NCI-H82 (cell line): ENCODE measurements around the gene TRIM63.
A peak's percentile ranks its signal among the peaks of the same experiment; 100 is the strongest.

Source experiments
- DNase-seq: peaks from one replicate; lab custom pipeline; 2025; lab: John Stamatoyannopoulos, UW

The TRIM63 gene

GRCh38 chr1:26034504-26035202 is 32.8 kb downstream of the TRIM63 start:
- DNase-seq = peak; percentile 69

DNA sequence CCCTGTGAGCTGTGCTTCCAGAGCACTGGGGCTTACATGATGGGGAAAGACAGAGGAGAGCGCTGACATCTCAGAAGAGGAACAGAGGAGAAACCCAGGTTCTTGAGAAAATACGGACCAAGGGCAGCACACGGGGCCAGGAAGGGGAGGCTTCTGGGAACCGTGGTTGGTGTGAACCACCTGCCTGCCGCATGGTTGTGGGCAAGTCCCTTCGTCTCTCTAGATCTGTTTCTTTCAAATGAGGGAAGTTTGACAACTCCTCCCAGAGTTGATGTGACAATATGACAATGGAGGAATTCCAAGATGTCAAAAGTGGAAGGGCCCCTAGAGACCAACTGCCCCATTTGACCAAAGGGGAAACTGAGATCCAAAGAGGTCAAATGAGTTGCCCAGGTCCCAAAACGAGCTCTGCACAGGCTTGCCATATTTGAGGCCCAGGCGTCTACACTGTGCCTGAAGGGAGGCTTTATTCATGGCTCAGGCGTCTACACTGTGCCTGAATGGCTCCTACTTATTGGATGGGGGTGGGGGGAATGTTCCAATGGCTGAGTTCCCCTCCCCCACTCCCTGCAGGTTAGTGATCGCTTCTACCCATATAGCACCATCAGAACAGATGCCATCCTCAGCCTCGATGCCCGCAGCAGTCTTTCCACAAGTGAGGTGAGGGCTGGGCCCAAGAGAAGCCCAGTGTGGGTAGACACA is 34.6 kb downstream of the TRIM63 start:
- no peak for DNase-seq

DNA sequence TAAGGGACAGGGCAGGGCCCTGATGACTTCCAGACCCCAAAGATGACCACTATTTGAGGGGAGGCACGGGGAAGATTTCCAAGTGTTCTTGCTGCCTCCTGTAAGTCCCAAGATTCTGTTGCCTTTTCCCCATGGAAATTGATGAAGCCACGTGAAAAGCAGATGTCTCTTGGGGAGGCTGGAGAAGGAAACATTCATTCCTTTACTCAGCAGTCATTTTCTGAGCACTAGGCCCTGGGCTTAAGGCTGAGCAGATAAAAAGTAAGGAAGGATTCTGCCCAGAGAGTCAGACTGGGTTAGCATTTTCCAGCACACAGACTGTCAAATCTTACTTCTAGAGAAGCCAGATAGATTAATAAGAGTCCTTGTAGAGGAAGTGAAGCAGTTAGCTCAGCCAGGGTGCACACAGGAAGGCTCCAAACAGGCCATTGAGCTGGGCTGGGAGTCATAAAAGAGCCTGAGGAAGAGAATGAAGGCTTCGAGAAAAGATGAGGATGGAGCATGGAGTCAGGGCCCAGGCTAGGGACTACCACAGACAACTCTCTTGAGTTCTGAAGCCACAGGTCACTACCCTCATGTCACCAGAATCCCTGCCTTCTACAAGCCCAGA is 35.7 kb downstream of the TRIM63 start:
- no peak for DNase-seq

- no peak for DNase-seq
These were observed 36.2 kb downstream of the TRIM63 start for GRCh38 chr1:26031196-26031595.

- peak; percentile 45 for DNase-seq
These were observed 37.5 kb downstream of the TRIM63 start for GRCh38 chr1:26029864-26030481.

DNA sequence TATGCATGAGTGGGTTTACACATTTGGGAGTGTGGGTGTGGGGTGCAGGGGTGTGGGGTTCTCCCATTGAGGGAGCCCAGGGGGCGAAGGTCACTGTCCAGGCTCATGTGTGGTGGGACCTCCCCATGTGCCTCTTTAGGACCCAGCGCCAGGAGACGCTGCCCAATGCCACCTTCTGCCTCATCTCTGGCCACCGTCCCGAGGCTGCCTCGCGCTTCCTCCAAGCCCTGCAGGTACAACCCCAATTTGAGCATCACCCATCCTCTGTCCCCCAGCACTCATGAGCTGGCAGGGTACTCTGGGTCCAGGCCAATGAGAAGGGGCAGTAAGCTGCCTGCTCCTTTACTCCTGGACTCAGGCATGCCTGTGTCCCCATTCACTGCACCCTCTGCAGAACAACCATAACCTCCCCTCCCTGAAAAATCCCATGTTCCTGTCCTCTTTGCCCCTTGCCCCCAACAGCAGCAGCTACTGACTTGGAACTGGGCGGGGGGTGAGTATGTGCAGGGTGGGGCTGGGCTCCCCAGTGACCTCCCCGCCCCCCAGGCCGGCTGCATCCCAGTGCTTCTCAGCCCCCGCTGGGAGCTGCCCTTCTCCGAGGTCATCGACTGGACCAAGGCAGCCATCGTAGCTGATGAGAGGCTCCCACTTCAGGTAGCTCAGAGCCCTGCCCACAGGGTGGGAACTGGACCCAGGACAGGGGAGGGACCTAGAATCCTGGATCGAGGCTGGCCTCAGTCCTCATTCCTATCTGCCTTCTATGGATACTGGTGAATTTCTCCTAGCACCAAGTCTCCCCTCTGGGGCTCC is 38.2 kb downstream of the TRIM63 start:
- no peak for DNase-seq

GRCh38 chr1:26028490-26028980 is 38.9 kb downstream of the TRIM63 start:
- DNase-seq = no peak

- DNase-seq = no peak
These were observed 39.5 kb downstream of the TRIM63 start for GRCh38 chr1:26027716-26028489.

GRCh38 chr1:26025517-26025916 is 41.9 kb downstream of the TRIM63 start:
- no peak for DNase-seq

DNA sequence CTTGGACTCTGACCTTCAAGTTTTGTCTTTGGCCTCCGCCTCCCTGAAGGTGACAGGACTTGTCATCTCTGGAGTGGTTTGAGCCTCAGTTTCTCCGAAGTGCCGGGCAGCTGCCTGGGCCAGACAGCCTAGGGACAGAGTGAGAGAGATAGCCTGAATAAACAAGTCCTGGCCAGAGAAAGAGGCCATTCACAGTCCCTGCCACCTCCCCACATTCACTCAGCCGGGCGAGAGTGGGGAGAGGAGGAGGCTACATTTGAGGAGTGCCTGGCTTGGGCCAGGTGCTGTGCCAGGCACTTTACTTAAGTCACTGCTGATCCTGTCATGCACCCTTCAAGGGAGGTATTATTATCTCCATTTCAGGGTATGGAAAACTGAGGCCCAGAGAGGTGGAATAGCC is 42.4 kb downstream of the TRIM63 start:
- DNase-seq = no peak

GRCh38 chr1:26023826-26024225 is 43.6 kb downstream of the TRIM63 start:
- no peak for DNase-seq

DNA sequence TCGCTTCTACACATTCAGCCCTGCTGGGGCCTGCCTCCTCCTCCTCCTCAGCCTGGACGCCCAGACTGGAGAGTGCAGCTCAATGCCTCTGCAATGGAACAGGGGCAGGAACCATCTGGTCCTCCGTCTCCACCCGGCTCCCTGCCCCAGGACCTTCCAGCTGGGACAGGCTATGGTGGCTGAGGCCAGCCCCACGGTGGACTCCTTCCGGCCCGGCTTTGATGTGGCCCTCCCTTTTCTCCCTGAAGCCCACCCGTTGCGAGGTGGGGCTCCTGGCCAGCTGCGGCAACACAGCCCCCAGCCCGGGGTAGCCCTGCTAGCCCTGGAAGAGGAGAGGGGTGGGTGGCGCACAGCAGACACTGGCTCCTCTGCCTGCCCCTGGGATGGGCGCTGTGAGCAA is 44.4 kb downstream of the TRIM63 start:
- no peak for DNase-seq

DNA sequence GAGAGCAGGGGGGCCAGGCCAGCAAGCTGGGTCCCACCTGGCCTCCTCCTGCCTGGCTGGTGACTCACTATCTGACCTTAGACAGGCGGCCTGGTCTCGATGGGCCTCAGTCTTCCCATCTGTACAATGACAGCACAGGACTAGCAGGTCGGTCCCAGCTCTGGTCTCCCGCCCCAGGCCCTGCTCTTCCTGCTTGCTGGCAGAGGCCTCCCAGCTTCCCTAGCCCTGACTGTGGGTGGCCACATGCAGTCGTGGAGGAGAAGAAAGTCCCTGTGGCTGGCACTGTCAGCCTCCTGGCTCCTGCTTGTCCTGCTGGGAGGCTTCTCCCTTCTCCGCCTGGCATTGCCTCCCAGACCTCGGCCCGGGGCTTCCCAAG is 45.0 kb downstream of the TRIM63 start:
- DNase-seq = no peak

- DNase-seq = peak; percentile 98
These were observed 45.6 kb downstream of the TRIM63 start, which contains the start of gene EXTL1 for GRCh38 chr1:26021647-26022403. EXTL1 (plus strand) TSS chr1:26021775; CDS start chr1:26022647, 872 bp downstream.

DNA sequence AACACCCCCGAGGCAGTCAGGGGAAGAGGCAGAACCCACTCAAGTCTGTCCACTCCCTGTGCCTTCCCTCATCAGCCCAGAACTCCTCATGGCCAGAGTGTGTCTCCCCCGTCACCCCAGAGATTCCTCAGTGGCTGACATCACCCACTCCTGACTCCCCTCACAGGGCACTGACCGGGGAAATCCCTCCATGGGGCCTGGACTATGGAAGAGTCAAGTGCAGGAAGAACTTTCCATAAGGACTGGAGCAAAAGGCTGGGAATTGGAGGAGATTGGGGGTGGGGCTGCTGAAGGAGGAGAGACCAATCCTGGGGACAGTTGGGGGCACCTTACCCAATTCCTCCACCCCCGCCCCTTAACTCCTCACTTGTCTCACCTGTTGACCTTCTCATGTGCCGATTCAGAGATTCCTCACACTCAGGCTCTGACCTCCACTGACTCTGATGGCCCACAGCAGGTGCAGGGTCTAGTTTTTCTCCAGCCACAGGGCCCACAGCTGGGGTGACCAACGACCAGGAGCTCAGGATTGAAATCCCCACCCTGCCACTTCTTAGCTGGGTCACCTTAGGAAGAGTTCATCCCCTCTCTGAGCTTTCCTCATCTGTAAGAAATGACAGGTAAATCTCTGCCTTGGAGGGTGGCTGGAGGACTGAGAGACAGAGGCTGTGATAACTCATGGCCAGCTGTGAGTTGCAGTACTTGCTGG is 46.3 kb downstream of the TRIM63 start:
- DNase-seq = no peak

- DNase-seq = no peak
These were observed 47.1 kb downstream of the TRIM63 start for GRCh38 chr1:26020330-26020768.

DNA sequence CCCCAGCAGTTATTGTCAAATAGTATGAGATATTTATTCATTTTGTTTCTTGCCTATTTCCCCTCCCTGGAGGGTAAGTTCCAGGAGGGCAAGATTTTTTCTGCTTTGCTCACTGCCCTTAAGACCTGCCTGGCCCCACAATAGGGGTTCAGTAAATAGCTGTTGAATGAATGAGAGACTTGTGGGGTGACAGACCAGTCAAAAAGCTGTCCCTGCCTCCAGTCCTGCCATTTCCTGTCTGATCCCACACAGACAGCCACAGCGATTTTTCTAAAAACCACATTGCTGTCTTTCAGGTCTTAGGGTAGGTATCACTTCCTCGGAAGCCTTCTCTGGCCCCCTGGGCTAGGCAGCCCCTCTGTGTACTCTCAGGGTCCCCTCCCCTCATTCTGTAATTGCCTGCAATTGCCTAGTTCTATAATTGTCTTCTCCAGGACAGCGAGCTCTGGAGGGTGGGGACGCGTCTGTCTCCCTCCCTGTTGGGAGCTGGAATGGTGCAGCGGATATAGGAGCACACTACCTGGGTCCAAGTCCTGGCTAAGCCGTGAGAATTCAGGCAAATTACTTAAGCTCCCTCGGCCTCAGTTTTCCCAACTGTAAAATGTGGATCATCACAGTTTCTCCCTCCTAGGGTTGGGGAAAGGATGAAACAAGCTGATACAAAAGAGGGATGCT is 47.7 kb downstream of the TRIM63 start:
- no peak for DNase-seq

DNA sequence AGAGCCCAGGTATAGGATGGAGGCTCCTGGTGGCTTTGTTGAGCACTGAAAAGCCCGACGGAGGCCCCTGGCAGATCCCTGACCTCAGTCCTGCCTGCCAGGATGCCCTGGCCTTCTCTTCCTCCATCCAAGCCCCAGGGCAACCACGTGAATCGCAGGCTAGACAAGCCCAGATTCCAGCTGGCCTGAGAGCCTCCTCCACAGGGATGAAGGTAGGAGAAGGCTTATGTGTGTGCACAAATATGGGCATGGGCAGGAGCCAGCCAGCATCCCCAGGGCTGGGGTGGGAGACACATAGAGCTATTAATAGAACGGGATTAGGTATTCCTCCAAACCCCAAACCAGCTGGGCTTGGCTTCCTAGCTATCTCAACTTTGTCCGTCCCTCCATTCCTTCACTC is 49.8 kb downstream of the TRIM63 start:
- DNase-seq = peak; percentile 87
